Measurements from ENCODE around the gene FAM221B. TPM values are rescaled to one million over a fixed set of nuclear protein-coding genes. Genes with fewer than 3 reads are reported as not detected.

Gene FAM221B
- total and polyA plus RNA-seq, 9 of the 15 experiments (the other 6 are each of a cell fraction or from before 2014, with no cell fraction given) = 0.01 TPM; not detected in 8

- TF ChIP-seq SFPQ (IDR thresholded peaks at IDR 0.05; ENCODE audit: low read depth, low read length) (no peak), ZNF184 (CRISPR knock-in tag; IDR thresholded peaks at IDR 0.05) (no peak), SMARCA4 (IDR thresholded peaks at IDR 0.05) (0 out of 2 replicates have a peak, but pooled peaks have one; percentile 11), THRAP3 (IDR thresholded peaks at IDR 0.05; ENCODE audit: borderline replicate concordance) (no peak), BCL6 (CRISPR knock-in tag; IDR thresholded peaks at IDR 0.05) (no peak), CEBPB (tag; IDR thresholded peaks at IDR 0.05) (peak; percentile 60), IRF9 (tag; IDR thresholded peaks at IDR 0.05) (no peak), RAD21 (CRISPR knock-in tag; conservative IDR thresholded peaks at IDR 0.05 in 1 of 2, IDR thresholded peaks at IDR 0.05 in 1 of 2) (no peak), ZFP91 (CRISPR knock-in tag; IDR thresholded peaks at IDR 0.05) (no peak), KLF10 (CRISPR knock-in tag; IDR thresholded peaks at IDR 0.05) (no peak), RBM15 (IDR thresholded peaks at IDR 0.05; ENCODE audit: insufficient read depth, low read length) (no peak), SMARCB1 (IDR thresholded peaks at IDR 0.05; ENCODE audit: insufficient read length, low read depth) (no peak)
- TF ChIP-seq, protein P1, sequence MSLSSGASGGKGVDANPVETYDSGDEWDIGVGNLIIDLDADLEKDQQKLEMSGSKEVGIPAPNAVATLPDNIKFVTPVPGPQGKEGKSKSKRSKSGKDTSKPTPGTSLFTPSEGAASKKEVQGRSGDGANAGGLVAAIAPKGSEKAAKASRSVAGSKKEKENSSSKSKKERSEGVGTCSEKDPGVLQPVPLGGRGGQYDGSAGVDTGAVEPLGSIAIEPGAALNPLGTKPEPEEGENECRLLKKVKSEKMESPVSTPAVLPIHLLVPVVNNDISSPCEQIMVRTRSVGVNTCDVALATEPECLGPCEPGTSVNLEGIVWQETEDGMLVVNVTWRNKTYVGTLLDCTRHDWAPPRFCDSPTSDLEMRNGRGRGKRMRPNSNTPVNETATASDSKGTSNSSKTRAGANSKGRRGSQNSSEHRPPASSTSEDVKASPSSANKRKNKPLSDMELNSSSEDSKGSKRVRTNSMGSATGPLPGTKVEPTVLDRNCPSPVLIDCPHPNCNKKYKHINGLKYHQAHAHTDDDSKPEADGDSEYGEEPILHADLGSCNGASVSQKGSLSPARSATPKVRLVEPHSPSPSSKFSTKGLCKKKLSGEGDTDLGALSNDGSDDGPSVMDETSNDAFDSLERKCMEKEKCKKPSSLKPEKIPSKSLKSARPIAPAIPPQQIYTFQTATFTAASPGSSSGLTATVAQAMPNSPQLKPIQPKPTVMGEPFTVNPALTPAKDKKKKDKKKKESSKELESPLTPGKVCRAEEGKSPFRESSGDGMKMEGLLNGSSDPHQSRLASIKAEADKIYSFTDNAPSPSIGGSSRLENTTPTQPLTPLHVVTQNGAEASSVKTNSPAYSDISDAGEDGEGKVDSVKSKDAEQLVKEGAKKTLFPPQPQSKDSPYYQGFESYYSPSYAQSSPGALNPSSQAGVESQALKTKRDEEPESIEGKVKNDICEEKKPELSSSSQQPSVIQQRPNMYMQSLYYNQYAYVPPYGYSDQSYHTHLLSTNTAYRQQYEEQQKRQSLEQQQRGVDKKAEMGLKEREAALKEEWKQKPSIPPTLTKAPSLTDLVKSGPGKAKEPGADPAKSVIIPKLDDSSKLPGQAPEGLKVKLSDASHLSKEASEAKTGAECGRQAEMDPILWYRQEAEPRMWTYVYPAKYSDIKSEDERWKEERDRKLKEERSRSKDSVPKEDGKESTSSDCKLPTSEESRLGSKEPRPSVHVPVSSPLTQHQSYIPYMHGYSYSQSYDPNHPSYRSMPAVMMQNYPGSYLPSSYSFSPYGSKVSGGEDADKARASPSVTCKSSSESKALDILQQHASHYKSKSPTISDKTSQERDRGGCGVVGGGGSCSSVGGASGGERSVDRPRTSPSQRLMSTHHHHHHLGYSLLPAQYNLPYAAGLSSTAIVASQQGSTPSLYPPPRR (CRISPR knock-in tag; IDR thresholded peaks at IDR 0.05; ENCODE audit: borderline replicate concordance) = no peak
- TF ChIP-seq, protein P2, sequence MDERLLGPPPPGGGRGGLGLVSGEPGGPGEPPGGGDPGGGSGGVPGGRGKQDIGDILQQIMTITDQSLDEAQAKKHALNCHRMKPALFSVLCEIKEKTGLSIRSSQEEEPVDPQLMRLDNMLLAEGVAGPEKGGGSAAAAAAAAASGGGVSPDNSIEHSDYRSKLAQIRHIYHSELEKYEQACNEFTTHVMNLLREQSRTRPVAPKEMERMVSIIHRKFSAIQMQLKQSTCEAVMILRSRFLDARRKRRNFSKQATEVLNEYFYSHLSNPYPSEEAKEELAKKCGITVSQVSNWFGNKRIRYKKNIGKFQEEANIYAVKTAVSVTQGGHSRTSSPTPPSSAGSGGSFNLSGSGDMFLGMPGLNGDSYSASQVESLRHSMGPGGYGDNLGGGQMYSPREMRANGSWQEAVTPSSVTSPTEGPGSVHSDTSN (CRISPR knock-in tag; IDR thresholded peaks at IDR 0.05; ENCODE audit: low read depth) = no peak
- TF ChIP-seq, protein P2 (tag; conservative IDR thresholded peaks at IDR 0.05; ENCODE audit: low read depth) = no peak
These were observed 14.3 kb downstream of the FAM221B start (continued) for GRCh38 chr9:35814106-35814840.

Data from K562 (cell line).